DMS79 (cell line): Measurements from ENCODE around the gene PER2.

Experiments used
- DNase-seq: peaks from one replicate; lab custom pipeline; 2025; lab: John Stamatoyannopoulos, UW

The PER2 gene

DNA sequence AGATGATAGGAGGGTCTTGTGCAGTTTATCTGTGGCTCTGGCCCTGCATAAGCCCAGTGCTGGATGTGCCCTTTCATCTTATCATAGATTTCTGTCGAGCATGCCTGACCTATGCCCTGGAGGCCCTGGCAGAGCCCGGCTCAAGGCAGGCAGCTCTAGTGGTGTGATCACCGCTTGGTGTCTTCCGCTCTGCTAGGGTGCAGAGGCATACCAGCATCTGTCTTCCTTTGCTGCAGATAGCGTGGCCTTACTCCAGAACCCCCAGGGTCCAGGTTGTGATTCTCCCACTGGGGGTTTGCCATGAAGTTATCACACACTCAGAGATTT, 18.2 kb upstream of the PER2 start:
- no peak for DNase-seq

- DNase-seq: no peak
These were observed 17.7 kb upstream of the PER2 start for GRCh38 chr2:238305965-238306671.

DNA sequence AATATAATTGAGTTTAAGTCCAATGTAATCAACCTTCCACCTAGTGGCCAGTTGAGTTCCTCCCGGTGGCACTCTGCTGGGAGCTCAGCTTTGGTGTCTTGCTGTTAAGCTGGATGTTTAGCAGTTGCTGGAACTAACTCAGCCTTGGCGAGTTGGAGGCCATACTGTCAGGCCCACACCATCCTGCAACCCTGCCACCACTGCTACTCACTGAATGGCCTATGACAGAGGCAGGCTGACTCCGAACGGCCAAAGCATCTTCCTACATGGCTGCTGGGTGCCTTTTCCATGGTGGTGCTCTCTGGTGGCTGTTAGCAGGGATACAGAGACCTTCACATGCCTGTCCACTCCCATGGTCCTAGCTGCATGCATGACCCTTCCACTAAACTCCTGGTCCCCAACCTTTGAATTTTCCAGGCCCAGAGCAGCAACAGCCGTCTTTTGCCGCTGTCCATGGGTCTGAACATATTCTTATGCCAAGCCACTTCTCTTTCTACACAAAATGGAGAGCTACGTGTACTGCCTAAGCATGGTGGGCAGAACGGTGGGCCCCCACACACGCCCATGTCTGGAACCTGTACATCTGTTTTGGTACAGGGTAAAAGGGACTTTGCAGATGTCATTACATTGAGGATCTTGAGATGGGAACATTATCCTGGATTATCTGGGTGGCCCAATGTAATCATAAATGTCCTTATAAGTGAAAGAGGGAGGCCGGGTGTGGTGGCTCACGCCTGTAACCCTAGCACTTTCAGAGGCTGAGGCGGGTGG, 16.9 kb upstream of the PER2 start:
- no peak for DNase-seq

- no peak for DNase-seq
These were observed 15.7 kb upstream of the PER2 start for GRCh38 chr2:238304116-238304515.

GRCh38 chr2:238302751-238303150, 14.3 kb upstream of the PER2 start:
- DNase-seq: no peak

- DNase-seq: no peak
These were observed 13.7 kb upstream of the PER2 start for GRCh38 chr2:238302087-238302486.

GRCh38 chr2:238299803-238300202, 11.4 kb upstream of the PER2 start:
- no peak for DNase-seq

GRCh38 chr2:238296638-238297457, 8.4 kb upstream of the PER2 start:
- no peak for DNase-seq

- no peak for DNase-seq
These were observed 7.0 kb upstream of the PER2 start for GRCh38 chr2:238295144-238296112.

DNA sequence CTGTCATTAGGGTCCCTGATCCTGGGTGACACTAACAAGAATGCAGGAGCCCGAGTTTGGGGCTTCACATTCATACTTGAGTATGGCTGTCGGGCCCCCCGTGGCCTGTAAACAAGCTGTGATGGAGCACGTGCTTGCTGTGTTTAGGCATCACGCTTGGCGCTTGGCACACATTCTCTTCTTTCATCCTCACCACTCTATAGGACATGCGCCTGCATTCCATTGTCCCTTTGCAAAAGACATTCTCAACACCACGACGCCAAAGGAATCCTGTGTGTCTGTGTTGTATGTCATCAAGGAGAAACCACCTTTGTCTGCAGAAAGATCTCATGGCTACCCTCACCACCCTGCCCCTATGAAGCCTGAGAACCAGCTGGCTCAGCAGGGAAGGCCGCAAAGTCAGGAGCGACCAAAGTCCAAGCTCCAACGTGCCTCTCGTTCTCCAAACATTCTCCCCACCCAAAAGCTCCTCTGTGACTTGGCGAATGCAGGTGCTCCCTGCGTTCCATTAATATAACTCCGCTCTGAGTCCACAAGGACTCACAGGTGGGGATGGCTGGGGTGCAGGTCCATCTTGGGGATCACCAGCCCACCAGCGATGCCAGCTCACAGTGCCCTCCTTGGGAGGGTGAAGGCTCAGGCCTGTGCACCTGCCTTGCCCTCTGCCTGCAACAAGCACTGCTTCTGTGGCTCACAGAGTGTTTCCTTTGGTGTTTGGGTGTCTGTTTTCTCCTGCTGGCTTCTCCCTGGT, 6.2 kb upstream of the PER2 start:
- DNase-seq: no peak

GRCh38 chr2:238294046-238294392, 5.6 kb upstream of the PER2 start:
- no peak for DNase-seq

GRCh38 chr2:238291550-238292281, 3.3 kb upstream of the PER2 start:
- DNase-seq: no peak

GRCh38 chr2:238290715-238291549, 2.5 kb upstream of the PER2 start:
- DNase-seq: no peak

- DNase-seq: no peak
These were observed 1.7 kb upstream of the PER2 start for GRCh38 chr2:238290091-238290509.

GRCh38 chr2:238289574-238289973, 1.2 kb upstream of the PER2 start:
- no peak for DNase-seq

DNA sequence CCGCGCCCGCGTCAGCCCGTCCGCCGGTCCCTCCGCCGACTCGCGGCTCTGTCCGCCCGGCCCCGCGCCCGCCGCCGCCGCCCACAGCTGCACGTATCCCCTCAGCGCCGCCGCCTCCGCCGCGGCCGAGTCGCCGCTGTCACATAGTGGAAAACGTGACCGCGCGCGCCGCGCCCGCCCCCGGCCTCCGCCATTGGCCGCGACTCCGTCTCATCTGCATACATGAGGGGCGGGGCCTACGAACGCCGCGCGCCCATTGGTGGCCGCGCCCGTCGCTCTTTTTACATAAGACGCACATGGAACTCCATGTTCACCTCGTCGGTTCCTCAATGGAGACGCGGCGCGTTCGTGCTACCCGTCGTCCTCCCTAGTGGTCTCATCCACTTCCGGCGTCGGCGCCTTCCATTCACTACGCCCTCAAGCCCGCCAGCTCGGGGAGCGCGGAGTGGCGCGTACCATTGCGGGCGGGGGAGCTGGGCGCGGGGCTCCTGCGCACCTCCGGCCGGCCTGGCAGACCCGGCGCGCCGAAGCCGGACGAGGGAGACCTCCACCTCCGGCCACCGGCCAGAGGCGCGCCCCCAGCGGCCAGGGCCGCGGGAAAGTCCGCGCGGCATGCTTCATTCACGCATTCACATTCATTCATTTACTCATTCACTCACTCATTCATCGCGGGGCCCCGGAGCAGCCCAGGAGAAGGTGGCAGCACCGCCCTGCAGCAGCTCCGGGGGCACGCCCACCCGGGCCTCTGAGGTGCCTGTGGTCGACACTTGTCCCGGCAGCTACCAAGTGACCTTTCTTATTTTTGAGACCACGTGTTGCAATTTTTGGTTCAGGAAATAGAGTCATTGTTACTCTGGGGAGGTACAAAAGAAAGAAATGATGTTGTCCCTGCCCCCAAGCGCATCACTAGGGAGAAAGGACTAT, 502 bp upstream of the PER2 start:
- peak; percentile 95 for DNase-seq

GRCh38 chr2:238286987-238287736, 1.2 kb downstream of the PER2 start:
- no peak for DNase-seq

DNA sequence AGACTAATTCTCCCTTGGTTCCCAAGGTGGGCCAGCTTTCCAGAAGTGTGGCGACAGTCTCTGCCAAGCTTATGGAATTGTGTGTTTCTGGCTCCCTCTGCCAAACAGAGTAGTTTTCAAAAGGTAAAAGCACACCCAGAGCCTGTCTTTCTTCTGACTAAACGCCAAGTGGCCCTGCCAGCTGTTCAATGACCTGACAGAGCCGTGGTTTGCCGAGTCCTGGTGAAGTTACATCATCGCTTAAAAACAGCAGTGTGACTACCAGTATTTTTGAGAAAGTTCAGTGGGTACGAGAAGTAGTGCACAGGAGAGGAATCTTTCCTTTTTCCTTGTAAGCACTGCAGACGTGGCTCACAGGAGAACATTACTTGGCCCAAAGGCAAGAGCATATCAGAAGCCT, 1.9 kb downstream of the PER2 start:
- no peak for DNase-seq
